Sigmoid colon (tissue), 4 donors: ENCODE measurements around the gene SPTAN1.

Experiments
- CTCF ChIP-seq, 4 experiments: fragments of 450-650 bp in 3 of 4; fragments of 200-600 bp in 1 of 4; IDR thresholded peaks; one replicate each; pipeline ENCODE4 v1.5.1; 2016 to 2019; ENCODE audit warnings: antibody characterized with exemption in 4 of 4, mild to moderate bottlenecking in 3 of 4, moderate library complexity in 2 of 4
- EP300 ChIP-seq, 4 donors: sonication (generic); formaldehyde crosslinking; IDR thresholded peaks; one replicate each; pipeline ENCODE4 v1.6.1; 2017; ENCODE audit warnings: antibody characterized with exemption in 4 of 4
- POLR2A ChIP-seq, 2 donors: fragments of 450-650 bp; IDR thresholded peaks; one replicate each; pipeline ENCODE4 v1.6.1; 2016; ENCODE audit warnings: antibody characterized with exemption in 2 of 2, mild to moderate bottlenecking in 2 of 2, moderate library complexity in 2 of 2

GRCh38 chr9:128552153-128552743, at the start of gene SPTAN1:
- TF ChIP-seq CTCF (IDR thresholded peaks at IDR 0.05) = peak in 2 of 4 experiments; percentile 30 to 36
- peak in 1 of 4 donors; percentile 16 for TF ChIP-seq EP300 (IDR thresholded peaks at IDR 0.05)
- peak; percentile 75 to 89 for TF ChIP-seq POLR2A (IDR thresholded peaks at IDR 0.05)
